ENCODE measurements around the gene KISS1R. TPM values are rescaled to one million over a fixed set of nuclear protein-coding genes. Genes with fewer than 3 reads are reported as not detected.

KISS1R gene
- total RNA-seq, 1 donor from 2014 or later = 8.0 TPM

GRCh38 chr19:964116-964520 is 47.0 kb downstream of the KISS1R start:
- Mint-ChIP-seq H3K4me3 (ENCODE audit: low read depth) (no peak overlapping the region), H3K36me3 (ENCODE audit: low read depth) (peaks cover 33% of the 10 kb centered on the region), H3K27me3 (ENCODE audit: low read depth) (no peaks in the 10 kb centered on the region)

GRCh38 chr19:964761-965694 is 47.9 kb downstream of the KISS1R start:
- H3K27ac Mint-ChIP-seq = no peak overlapping the region
- intact Hi-C loops (cut with micrococcal nuclease) = no loop called here
- H3K9me3 Mint-ChIP-seq = no peaks in the 10 kb centered on the region
- H3K27me3 Mint-ChIP-seq (ENCODE audit: low read depth) = no peaks in the 10 kb centered on the region
- peaks cover 37% of the 10 kb centered on the region for H3K36me3 Mint-ChIP-seq (ENCODE audit: low read depth)
- peaks cover 5% of the 10 kb centered on the region for H3K4me1 Mint-ChIP-seq (ENCODE audit: low read depth)
- no peak for DNase-seq (ENCODE audit: low spot score)
- H3K4me3 Mint-ChIP-seq (ENCODE audit: low read depth) = no peak overlapping the region

More at GRCh38 chr19:964116-964520, 47.0 kb downstream of the KISS1R start:
- H3K27ac Mint-ChIP-seq = no peak overlapping the region
- no peak for DNase-seq (ENCODE audit: low spot score)
- no peaks in the 10 kb centered on the region for H3K9me3 Mint-ChIP-seq
- intact Hi-C loops (cut with micrococcal nuclease) = no loop called here
- H3K4me1 Mint-ChIP-seq (ENCODE audit: low read depth) = peaks cover 5% of the 10 kb centered on the region

- Mint-ChIP-seq H3K27me3 (ENCODE audit: low read depth) (no peaks in the 10 kb centered on the region), H3K9me3 (peaks cover 5% of the 10 kb centered on the region), H3K27ac (no peak overlapping the region), H3K36me3 (ENCODE audit: low read depth) (peaks cover 52% of the 10 kb centered on the region), H3K4me1 (ENCODE audit: low read depth) (peaks cover 5% of the 10 kb centered on the region), H3K4me3 (ENCODE audit: low read depth) (no peak overlapping the region)
- no peak for DNase-seq (ENCODE audit: low spot score)
- intact Hi-C loops (cut with micrococcal nuclease) = no loop called here
These were observed 49.5 kb downstream of the KISS1R start for GRCh38 chr19:966485-967088.

Other genes with a start within 250 kb of the KISS1R start
- gene FSTL3, start 240.9 kb upstream of the KISS1R start, total RNA-seq = 6.9 and 8.0 TPM in 2 replicates
- gene PRSS57, start 221.9 kb upstream of the KISS1R start, total RNA-seq = not detected in 2 replicates
- gene PALM, start 208.4 kb upstream of the KISS1R start, total RNA-seq = not detected in 2 replicates
- gene MISP, start 166.2 kb upstream of the KISS1R start, total RNA-seq = not detected in 2 replicates
- gene PTBP1, start 119.9 kb upstream of the KISS1R start, total RNA-seq = 735 and 739 TPM in 2 replicates
- gene PLPPR3, start 95.4 kb upstream of the KISS1R start, total RNA-seq = not detected in 2 replicates
- not detected in 2 replicates for gene AZU1, start 89.5 kb upstream of the KISS1R start, total RNA-seq
- gene PRTN3, start 76.3 kb upstream of the KISS1R start, total RNA-seq = not detected in 2 replicates
- not detected in 2 replicates for gene ELANE, start 65.0 kb upstream of the KISS1R start, total RNA-seq
- gene CFD, start 57.7 kb upstream of the KISS1R start, total RNA-seq = 0.94 and 1.8 TPM in 2 replicates
- gene MED16, start 24.1 kb upstream of the KISS1R start, total RNA-seq = 55.7 and 64.1 TPM in 2 replicates
- not detected in 2 replicates for gene RNU6-9, start 23.8 kb upstream of the KISS1R start, total RNA-seq
- 77.1 and 83.3 TPM in 2 replicates for gene R3HDM4, start 4.1 kb upstream of the KISS1R start, total RNA-seq
- 42.0 and 42.6 TPM in 2 replicates for gene ARID3A, start 8.7 kb downstream of the KISS1R start, total RNA-seq
- gene WDR18, start 67.0 kb downstream of the KISS1R start, total RNA-seq = 88.6 and 94.9 TPM in 2 replicates
- 0.11 TPM in 1 of 2 replicates, not detected in the other for gene GRIN3B, start 83.1 kb downstream of the KISS1R start, total RNA-seq
- gene TMEM259, start 103.8 kb downstream of the KISS1R start, total RNA-seq = 137 and 138 TPM in 2 replicates
- gene RNU6-2, start 104.2 kb downstream of the KISS1R start, total RNA-seq = not detected in 2 replicates
- 160 and 163 TPM in 2 replicates for gene CNN2, start 109.3 kb downstream of the KISS1R start, total RNA-seq
- 17.2 and 19.6 TPM in 2 replicates for gene ABCA7, start 122.8 kb downstream of the KISS1R start, total RNA-seq
- gene ARHGAP45, start 149.8 kb downstream of the KISS1R start, total RNA-seq = 158 TPM in 2 replicates
- 260 and 272 TPM in 2 replicates for gene POLR2E, start 178.0 kb downstream of the KISS1R start, total RNA-seq
- 257 TPM in 2 replicates for gene GPX4, start 186.7 kb downstream of the KISS1R start, total RNA-seq

All from activated T-helper 2 cell treated with anti-CD3 and anti-CD28 coated beads, Interferon-gamma antibody, Interleukin-2, Interleukin-4, amounts not matched to agents 10 μg/mL and 5 μg/mL and 100 μg/mL, durations not matched to agents 14 hours and 24 hours and 36 hours (primary cell).